ENCODE results near the gene MYLK.

DNA sequence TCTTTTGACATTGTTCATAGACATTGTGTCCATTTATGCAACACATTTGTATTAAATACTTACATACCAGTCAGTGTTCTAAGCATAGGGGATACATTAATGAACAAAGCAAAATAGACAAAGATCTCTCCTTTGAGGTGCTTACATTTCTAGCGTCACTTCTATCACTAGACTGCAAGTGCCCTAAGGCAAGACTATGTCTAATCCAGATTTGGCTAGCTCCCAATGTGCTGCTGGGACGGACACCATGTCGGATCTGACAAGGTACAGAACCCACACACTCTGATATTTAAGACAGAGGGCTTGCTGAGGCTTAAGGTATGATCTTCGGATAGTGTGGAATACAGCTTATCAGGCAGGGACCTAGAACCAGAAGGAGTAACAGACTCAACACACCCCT, 41.4 kb downstream of the MYLK start:
- TF ChIP-seq, protein P1, sequence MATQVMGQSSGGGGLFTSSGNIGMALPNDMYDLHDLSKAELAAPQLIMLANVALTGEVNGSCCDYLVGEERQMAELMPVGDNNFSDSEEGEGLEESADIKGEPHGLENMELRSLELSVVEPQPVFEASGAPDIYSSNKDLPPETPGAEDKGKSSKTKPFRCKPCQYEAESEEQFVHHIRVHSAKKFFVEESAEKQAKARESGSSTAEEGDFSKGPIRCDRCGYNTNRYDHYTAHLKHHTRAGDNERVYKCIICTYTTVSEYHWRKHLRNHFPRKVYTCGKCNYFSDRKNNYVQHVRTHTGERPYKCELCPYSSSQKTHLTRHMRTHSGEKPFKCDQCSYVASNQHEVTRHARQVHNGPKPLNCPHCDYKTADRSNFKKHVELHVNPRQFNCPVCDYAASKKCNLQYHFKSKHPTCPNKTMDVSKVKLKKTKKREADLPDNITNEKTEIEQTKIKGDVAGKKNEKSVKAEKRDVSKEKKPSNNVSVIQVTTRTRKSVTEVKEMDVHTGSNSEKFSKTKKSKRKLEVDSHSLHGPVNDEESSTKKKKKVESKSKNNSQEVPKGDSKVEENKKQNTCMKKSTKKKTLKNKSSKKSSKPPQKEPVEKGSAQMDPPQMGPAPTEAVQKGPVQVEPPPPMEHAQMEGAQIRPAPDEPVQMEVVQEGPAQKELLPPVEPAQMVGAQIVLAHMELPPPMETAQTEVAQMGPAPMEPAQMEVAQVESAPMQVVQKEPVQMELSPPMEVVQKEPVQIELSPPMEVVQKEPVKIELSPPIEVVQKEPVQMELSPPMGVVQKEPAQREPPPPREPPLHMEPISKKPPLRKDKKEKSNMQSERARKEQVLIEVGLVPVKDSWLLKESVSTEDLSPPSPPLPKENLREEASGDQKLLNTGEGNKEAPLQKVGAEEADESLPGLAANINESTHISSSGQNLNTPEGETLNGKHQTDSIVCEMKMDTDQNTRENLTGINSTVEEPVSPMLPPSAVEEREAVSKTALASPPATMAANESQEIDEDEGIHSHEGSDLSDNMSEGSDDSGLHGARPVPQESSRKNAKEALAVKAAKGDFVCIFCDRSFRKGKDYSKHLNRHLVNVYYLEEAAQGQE (IDR thresholded peaks at IDR 0.05; ENCODE audit: insufficient read depth in 1 of 2, low read depth in 2 of 2, low read length in 2 of 2), result no peak
- no peak for TF ChIP-seq SIN3A (IDR thresholded peaks at IDR 0.05; ENCODE audit: borderline replicate concordance, insufficient read depth, low read length)

Data from PFSK-1 (cell line).